HTR-8/SVneo (cell line): ENCODE results near the gene CCT6A.
"Not testable (repeated sequence)": the region's sequence is repeated elsewhere in the genome, so short reads cannot be mapped to it uniquely, and the experiment has no call there.

Experiments used
- DNase-seq: peaks from one replicate; pipeline ENCODE4 v3.0.0; 2011; ENCODE audit warnings: low spot score, mixed read lengths; ENCODE audit not compliant: insufficient read length
- FAIRE-seq: peaks from 2 replicates; lab custom pipeline; 2011; peaks lifted over from hg19 to GRCh38; lab: Jason Lieb, UNC

Gene CCT6A

GRCh38 chr7:56092789-56093531 is 41.4 kb downstream of the CCT6A start, which contains the start of gene PHKG1:
Gene PHKG1 (minus strand): TSS chr7:56092952. CDS start chr7:56088941, 4,011 bp downstream.
- DNase-seq (peak; percentile 29), FAIRE-seq (no peak)

- DNase-seq: no peak
- no peak for FAIRE-seq
Observed at GRCh38 chr7:56097700-56098099, 46.1 kb downstream of the CCT6A start.

- DNase-seq, FAIRE-seq: not testable (repeated sequence)
Observed at GRCh38 chr7:56098187-56099008, 46.8 kb downstream of the CCT6A start.

GRCh38 chr7:56099653-56100052 is 48.1 kb downstream of the CCT6A start:
- DNase-seq (no peak), FAIRE-seq (no peak)

- DNase-seq, FAIRE-seq: not testable (repeated sequence)
Observed at GRCh38 chr7:56104138-56104537, 52.6 kb downstream of the CCT6A start.

GRCh38 chr7:56105508-56105907 is 53.9 kb downstream of the CCT6A start:
- FAIRE-seq: no peak

GRCh38 chr7:56106108-56107073 is 54.8 kb downstream of the CCT6A start, which contains the start of gene CHCHD2:
Gene CHCHD2 (minus strand): TSS chr7:56106476. CDS start chr7:56106413, 63 bp downstream.
- FAIRE-seq (peak; percentile 91), DNase-seq (peak; percentile 99)

More at GRCh38 chr7:56105508-56105907, 53.9 kb downstream of the CCT6A start:
- DNase-seq: no peak

- DNase-seq (no peak), FAIRE-seq (no peak)
Observed at GRCh38 chr7:56107954-56108258, 56.3 kb downstream of the CCT6A start.

GRCh38 chr7:56110611-56111010 is 59.0 kb downstream of the CCT6A start:
- DNase-seq (no peak), FAIRE-seq (no peak)

GRCh38 chr7:56112244-56112643 is 60.7 kb downstream of the CCT6A start:
- not testable (repeated sequence) for FAIRE-seq, DNase-seq
